NCI-H526 treated with DMSO at 0.1 percent for 48 hours (cell line): ENCODE measurements around the gene NOX3.
A peak's percentile ranks its signal among the peaks of the same experiment; 100 is the strongest.
"Not testable (repeated sequence)": the region's sequence is repeated elsewhere in the genome, so short reads cannot be mapped to it uniquely, and the experiment has no call there.

Experiments used
- DNase-seq: peaks from one replicate; lab custom pipeline; 2025; lab: John Stamatoyannopoulos, UW

NOX3 gene

DNA sequence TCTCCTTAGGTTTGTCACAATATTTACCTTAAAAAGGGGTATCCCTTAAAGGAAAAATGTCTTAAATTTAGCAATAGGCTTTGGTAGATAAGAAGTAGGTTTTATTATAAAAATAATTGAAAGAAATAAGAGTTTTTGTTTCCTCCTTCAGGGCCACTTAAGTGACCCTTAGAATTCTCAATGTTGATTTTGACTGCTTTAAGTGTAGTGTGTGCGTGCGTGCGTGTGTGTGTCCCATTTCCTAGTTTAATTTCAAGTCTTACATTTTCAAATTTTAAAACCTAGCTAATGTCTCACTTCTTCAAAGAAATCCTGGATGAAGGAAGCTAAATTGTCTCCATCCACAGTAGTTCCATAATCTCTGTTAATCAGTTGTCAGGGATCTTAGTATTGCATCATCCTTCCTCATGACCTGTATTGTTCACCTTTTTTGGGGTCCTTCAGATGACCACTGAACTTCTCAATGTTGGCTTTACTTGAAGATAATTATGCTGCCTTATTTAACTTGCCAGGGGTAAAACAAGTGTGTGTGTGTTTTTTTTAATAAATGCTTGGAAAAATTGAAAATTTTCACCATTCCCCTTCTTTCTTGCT, 90.7 kb downstream of the NOX3 start:
- no peak for DNase-seq

DNA sequence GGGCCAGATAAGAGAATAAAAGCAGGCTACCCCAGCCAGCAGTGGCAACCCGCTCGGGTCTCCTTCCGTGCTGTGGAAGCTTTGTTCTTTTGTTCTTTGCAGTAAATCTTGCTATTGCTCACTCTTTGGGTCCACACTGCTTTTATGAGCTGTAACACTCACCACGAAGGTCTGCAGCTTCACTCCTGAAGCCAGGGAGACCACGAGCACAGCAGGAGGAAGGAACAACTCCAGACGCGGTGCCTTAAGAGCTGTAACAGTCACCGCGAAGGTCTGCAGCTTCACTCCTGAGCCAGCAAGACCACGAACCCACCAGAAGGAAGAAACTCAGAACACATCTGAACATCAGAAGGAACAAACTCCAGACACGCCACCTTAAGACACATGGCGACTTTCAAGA, 91.6 kb downstream of the NOX3 start:
- not testable (repeated sequence) for DNase-seq

GRCh38 chr6:155362968-155363632, 92.5 kb downstream of the NOX3 start:
- DNase-seq, result not testable (repeated sequence)

GRCh38 chr6:155354167-155354566, 101.5 kb downstream of the NOX3 start:
- no peak for DNase-seq

DNA sequence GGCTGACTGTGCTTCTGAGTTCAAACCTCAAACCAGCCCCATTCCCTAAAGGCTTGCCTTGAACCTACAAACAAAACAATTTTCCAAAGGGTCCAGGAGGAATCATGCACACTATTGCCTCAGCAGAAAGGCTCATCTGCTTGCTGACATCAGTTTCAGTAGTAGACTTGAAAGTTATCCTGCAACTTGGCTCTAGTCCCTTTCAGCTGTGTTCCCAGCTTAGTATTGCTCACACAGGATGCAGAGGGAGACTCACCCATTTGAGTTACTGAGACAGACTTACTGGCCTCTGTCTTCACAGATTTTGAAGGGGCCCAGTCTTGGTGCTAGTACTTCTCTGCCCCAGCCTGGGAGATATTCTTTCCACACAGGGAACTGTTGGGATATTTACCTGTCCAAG, 102.8 kb downstream of the NOX3 start:
- no peak for DNase-seq

- no peak for DNase-seq
These were observed 103.6 kb downstream of the NOX3 start for GRCh38 chr6:155352130-155352420.

GRCh38 chr6:155351273-155352129, 104.1 kb downstream of the NOX3 start:
- DNase-seq, result peak; percentile 66

DNA sequence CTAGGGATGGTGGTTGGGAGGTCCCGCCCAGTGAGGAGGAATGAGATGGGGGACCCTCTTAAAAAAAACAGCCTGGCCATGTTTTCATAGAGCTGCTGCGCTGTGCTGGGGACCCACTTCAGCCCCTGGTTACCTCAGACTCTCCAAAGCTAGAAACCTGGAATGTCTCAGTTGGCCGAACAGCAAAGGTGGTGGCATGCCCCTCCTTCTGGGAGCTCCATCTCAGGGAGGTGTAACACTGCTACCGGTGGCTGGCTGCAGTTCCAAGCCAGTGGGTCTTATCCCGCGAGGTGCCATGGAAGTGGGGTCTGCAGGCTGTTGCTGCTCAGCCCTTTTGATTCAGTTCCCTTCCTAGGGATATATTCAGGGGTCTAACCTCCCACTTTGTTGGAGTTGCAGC, 105.7 kb downstream of the NOX3 start:
- no peak for DNase-seq

DNA sequence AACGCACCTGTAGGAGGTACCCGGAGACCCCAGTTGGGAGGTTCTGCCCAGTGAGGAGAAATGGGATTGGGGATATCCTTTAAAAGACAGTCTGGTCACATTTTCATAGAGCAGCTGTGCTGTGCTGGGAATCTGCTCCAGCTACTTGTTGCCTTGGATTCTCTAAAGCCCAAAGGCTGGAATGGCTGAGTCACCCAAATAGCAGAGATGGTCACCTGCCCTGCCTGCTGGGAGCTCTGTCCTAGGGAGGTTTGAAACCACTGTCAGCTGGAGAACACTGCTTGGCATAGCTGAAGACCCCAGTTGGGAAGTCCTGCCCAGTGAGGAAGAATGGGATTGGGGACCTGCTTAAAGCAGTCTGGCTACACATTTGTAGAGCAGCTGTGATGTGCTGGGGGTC, 106.5 kb downstream of the NOX3 start:
- no peak for DNase-seq

GRCh38 chr6:155347800-155348199, 107.8 kb downstream of the NOX3 start:
- no peak for DNase-seq

GRCh38 chr6:155346957-155347356, 108.7 kb downstream of the NOX3 start:
- DNase-seq, result no peak
